ENCODE results near the gene CELF1. TPM values are rescaled to one million over a fixed set of nuclear protein-coding genes. Genes with fewer than 3 reads are reported as not detected.
A peak's percentile ranks its signal among the peaks of the same experiment; 100 is the strongest.

Gene CELF1
- total and polyA plus RNA-seq, 2 experiments from 2014 or later: 124 to 233 TPM

DNA sequence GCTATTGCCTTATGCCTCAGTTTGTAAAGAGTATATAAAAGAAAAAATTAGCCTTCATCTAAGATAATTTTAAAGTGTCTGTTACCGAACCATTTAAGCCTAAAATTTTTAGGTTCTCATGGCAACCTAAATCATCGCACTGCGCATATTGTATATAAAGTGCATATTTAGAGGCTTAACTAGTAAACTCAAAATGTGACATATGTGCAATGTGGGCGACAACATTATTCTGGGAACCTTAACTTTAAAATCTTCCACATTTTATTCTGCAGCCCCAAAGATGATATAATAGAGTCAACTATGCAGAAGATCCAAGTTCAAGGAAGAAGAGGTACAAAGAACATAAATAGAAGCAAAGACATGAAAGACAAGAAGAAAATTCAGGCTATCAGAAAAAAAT, 23.0 kb downstream of the CELF1 start:
- H3K36me3 ChIP-seq (ENCODE audit: insufficient read depth): no peaks in the 10 kb centered on the region
- no peak overlapping the region for H3K4me3 Mint-ChIP-seq

More for the DNA sequence above, 23.0 kb downstream of the CELF1 start:
- Mint-ChIP-seq H3K27ac (no peak overlapping the region), H3K9me3 (no peaks in the 10 kb centered on the region), H3K36me3 (ENCODE audit: low read depth) (0 out of 3 replicates have a peak, but pooled peaks cover 7% of the 10 kb centered on the region), H3K27me3 (ENCODE audit: insufficient read depth, low read depth, poor library complexity) (peaks cover 5% of the 10 kb centered on the region), H3K4me1 (peaks cover 26% of the 10 kb centered on the region)
- TF ChIP-seq ZNF462 (CRISPR knock-in tag; IDR thresholded peaks at IDR 0.05): no peak
- Histone ChIP-seq H3K27ac (ENCODE audit: low read depth) (peak overlapping the region; percentile 63), H3K27me3 (ENCODE audit: insufficient read depth) (no peaks in the 10 kb centered on the region), H3F3A (replicated peaks; ENCODE audit: low read depth) (peaks cover 3% of the 10 kb centered on the region; the same call in 1 of the 2 replicates), H3K4me3 (no peak overlapping the region), H2AFZ (no peak overlapping the region), H3K79me2 (replicated peaks; ENCODE audit: insufficient read depth) (peaks cover 100% of the 10 kb centered on the region), H3K9me2 (ENCODE audit: insufficient read depth) (no peaks in the 10 kb centered on the region), H3K4me2 (no peak overlapping the region), H4K20me1 (replicated peaks; ENCODE audit: insufficient read depth) (peaks cover 91% of the 10 kb centered on the region), H3K4me1 (ENCODE audit: insufficient read depth) (peaks cover 42% of the 10 kb centered on the region)
- ATAC-seq (no peak), DNase-seq (ENCODE audit: low spot score) (no peak)

All from GM23338 (cell line).